Measurements from ENCODE around the gene MOV10L1.
"Not testable (repeated sequence)": the region's sequence is repeated elsewhere in the genome, so short reads cannot be mapped to it uniquely, and the experiment has no call there.

MOV10L1 gene

GRCh38 chr22:50165436-50166123 lies 75.8 kb downstream of the MOV10L1 start:
- DNase-seq: no peak

- no peak for DNase-seq
These were observed 78.1 kb downstream of the MOV10L1 start for GRCh38 chr22:50167689-50168489.

GRCh38 chr22:50168490-50169180 lies 78.8 kb downstream of the MOV10L1 start:
- not testable (repeated sequence) for DNase-seq

- DNase-seq: no peak
These were observed 79.5 kb downstream of the MOV10L1 start for GRCh38 chr22:50169181-50169759.

- no peak for DNase-seq
These were observed 80.1 kb downstream of the MOV10L1 start for GRCh38 chr22:50169774-50170341.

GRCh38 chr22:50170453-50171318 lies 80.9 kb downstream of the MOV10L1 start, which contains the start of gene PANX2:
Gene PANX2, plus strand, starts transcription at chr22:50170731. Its CDS starts 0 bp downstream, at chr22:50170731.
- no peak for DNase-seq

GRCh38 chr22:50171319-50171964 lies 81.6 kb downstream of the MOV10L1 start:
- no peak for DNase-seq

- DNase-seq: no peak
These were observed 82.2 kb downstream of the MOV10L1 start for GRCh38 chr22:50171965-50172421.

- no peak for DNase-seq
These were observed 83.6 kb downstream of the MOV10L1 start for GRCh38 chr22:50173311-50173982.

GRCh38 chr22:50173983-50174355 lies 84.2 kb downstream of the MOV10L1 start:
- DNase-seq: no peak

- no peak for DNase-seq
These were observed 84.8 kb downstream of the MOV10L1 start for GRCh38 chr22:50174382-50175190.

- DNase-seq: no peak
These were observed 85.3 kb downstream of the MOV10L1 start for GRCh38 chr22:50175191-50175461.

- DNase-seq: no peak
These were observed 86.4 kb downstream of the MOV10L1 start for GRCh38 chr22:50175921-50176849.

- no peak for DNase-seq
These were observed 87.2 kb downstream of the MOV10L1 start for GRCh38 chr22:50176850-50177536.

GRCh38 chr22:50177537-50178470 lies 88.0 kb downstream of the MOV10L1 start:
- DNase-seq: no peak

- no peak for DNase-seq
These were observed 88.7 kb downstream of the MOV10L1 start for GRCh38 chr22:50178471-50178864.

Data from NCI-H1694 treated with DMSO at 0.1 percent for 48 hours (cell line).